HEK293 (cell line): ENCODE data around the gene VSIR.
A peak's percentile ranks its signal among the peaks of the same experiment; 100 is the strongest.

Experiments used
- CTCF ChIA-PET: fragments of 350-600 bp; formaldehyde crosslinking; extraction: SDS; loops from one replicate; lab custom pipeline; 2021; ENCODE audit warnings: antibody characterized with exemption; lab: Yijun Ruan, JAX
- POLR2A ChIA-PET: fragments of 300-600 bp; formaldehyde crosslinking; extraction: SDS; loops from one replicate; lab custom pipeline; 2020; ENCODE audit warnings: antibody characterized with exemption, inconsistent platforms; lab: Yijun Ruan, JAX
- H3K27ac ChIP-seq: fragments of 200-500 bp; sonication (Bioruptor generic); 2 replicates; pipeline ENCODE4 v1.5.1; 2014; ENCODE audit warnings: low read depth, low read length, control low read depth, inconsistent platforms; ENCODE audit errors: extremely low read depth
- H3K36me3 ChIP-seq, 2 experiments: fragments of 200-500 bp in 1 of 2; sonication (Bioruptor generic) in 1 of 2; 1 replicate in 1 of 2; 2 replicates in 1 of 2; pipeline ENCODE4 v1.5.1; 2014 to 2017; ENCODE audit warnings: inconsistent platforms in 2 of 2, low read length in 2 of 2; ENCODE audit not compliant: control insufficient read depth in 2 of 2, insufficient read depth in 1 of 2
- H3K4me1 ChIP-seq: fragments of 200-500 bp; sonication (Bioruptor generic); 2 replicates; pipeline ENCODE4 v1.5.1; 2014; ENCODE audit warnings: mild to moderate bottlenecking, low read length, inconsistent platforms; ENCODE audit not compliant: control insufficient read depth, insufficient read depth
- H3K4me3 ChIP-seq: 2 replicates; pipeline ENCODE4 v1.5.1; 2011; ENCODE audit warnings: low read depth, mild to moderate bottlenecking, control low read depth, low read length, moderate library complexity
- H3K9me3 ChIP-seq: fragments of 200-500 bp; sonication (Bioruptor generic); 2 replicates; pipeline ENCODE4 v1.5.1; 2014; ENCODE audit warnings: low read depth, low read length, inconsistent platforms; ENCODE audit not compliant: control insufficient read depth, insufficient read depth
- GLIS1 ChIP-seq: fragments of 450-650 bp; formaldehyde crosslinking; IDR thresholded peaks from 2 replicates; pipeline ENCODE4 v1.5.1; 2016; ENCODE audit warnings: missing biosample characterization, missing genetic modification characterization
- HOXD13 ChIP-seq: sonication (generic); formaldehyde crosslinking; IDR thresholded peaks from 2 replicates; pipeline ENCODE4 v1.8.0; 2022; ENCODE audit warnings: missing genetic modification reagents, borderline replicate concordance
- KLF17 ChIP-seq: fragments of 450-650 bp; formaldehyde crosslinking; IDR thresholded peaks from 2 replicates; pipeline ENCODE4 v1.5.1; 2016; ENCODE audit warnings: missing biosample characterization, missing genetic modification characterization
- PRDM1 ChIP-seq: fragments of 450-650 bp; formaldehyde crosslinking; IDR thresholded peaks from 2 replicates; pipeline ENCODE4; 2016; ENCODE audit warnings: missing biosample characterization, missing genetic modification characterization
- SCRT2 ChIP-seq: fragments of 450-650 bp; formaldehyde crosslinking; IDR thresholded peaks from 2 replicates; pipeline ENCODE4 v1.5.1; 2016; ENCODE audit warnings: missing biosample characterization, missing genetic modification characterization
- SETDB1 ChIP-seq: IDR thresholded peaks from one replicate; pipeline ENCODE4 v1.6.1; 2017; ENCODE audit warnings: mild to moderate bottlenecking, low read length, moderate library complexity, mixed read lengths; ENCODE audit not compliant: insufficient read length
- ZBTB11 ChIP-seq: fragments of 450-650 bp; formaldehyde crosslinking; conservative IDR thresholded peaks from 2 replicates; pipeline ENCODE4 v1.5.1; 2016; ENCODE audit warnings: low read depth, missing biosample characterization, missing genetic modification characterization
- ZBTB8A ChIP-seq: fragments of 450-650 bp; formaldehyde crosslinking; IDR thresholded peaks from 2 replicates; pipeline ENCODE4 v1.5.1; 2016; ENCODE audit warnings: missing biosample characterization, missing genetic modification characterization
- ZIC2 ChIP-seq: fragments of 450-650 bp; formaldehyde crosslinking; IDR thresholded peaks from 2 replicates; pipeline ENCODE4 v1.5.1; 2016; ENCODE audit warnings: missing biosample characterization, missing genetic modification characterization
- ZNF174 ChIP-seq: fragments of 450-650 bp; formaldehyde crosslinking; IDR thresholded peaks from 2 replicates; pipeline ENCODE4 v1.5.0; 2017; ENCODE audit warnings: missing biosample characterization, mild to moderate bottlenecking, missing genetic modification characterization
- ZNF266 ChIP-seq: fragments of 450-650 bp; formaldehyde crosslinking; IDR thresholded peaks from 2 replicates; pipeline ENCODE4 v1.5.1; 2016; ENCODE audit warnings: missing biosample characterization, missing genetic modification characterization, low read depth
- ZNF280C ChIP-seq: fragments of 450-650 bp; formaldehyde crosslinking; IDR thresholded peaks from 2 replicates; pipeline ENCODE4 v1.5.1; 2016; ENCODE audit warnings: missing biosample characterization, missing genetic modification characterization
- ZNF335 ChIP-seq: fragments of 450-650 bp; formaldehyde crosslinking; conservative IDR thresholded peaks from 2 replicates; pipeline ENCODE4 v1.5.1; 2016; ENCODE audit warnings: missing biosample characterization, missing genetic modification characterization
- ZNF341 ChIP-seq: fragments of 450-650 bp; formaldehyde crosslinking; IDR thresholded peaks from 2 replicates; pipeline ENCODE4; 2016; ENCODE audit warnings: low read depth, missing biosample characterization, missing genetic modification characterization
- ZNF501 ChIP-seq: fragments of 450-650 bp; formaldehyde crosslinking; IDR thresholded peaks from 2 replicates; pipeline ENCODE4 v1.5.1; 2016; ENCODE audit warnings: missing biosample characterization, missing genetic modification characterization
- ZNF555 ChIP-seq: fragments of 450-650 bp; formaldehyde crosslinking; conservative IDR thresholded peaks from 2 replicates; pipeline ENCODE4 v1.5.1; 2017; ENCODE audit warnings: missing biosample characterization, mild to moderate bottlenecking, missing genetic modification characterization, inconsistent platforms
- ZNF624 ChIP-seq: fragments of 450-650 bp; formaldehyde crosslinking; IDR thresholded peaks from 2 replicates; pipeline ENCODE4 v1.5.1; 2017; ENCODE audit warnings: missing biosample characterization, missing genetic modification characterization
- ZNF701 ChIP-seq: fragments of 450-650 bp; formaldehyde crosslinking; IDR thresholded peaks from 2 replicates; pipeline ENCODE4 v1.5.1; 2016; ENCODE audit warnings: missing biosample characterization, missing genetic modification characterization
- ZNF747 ChIP-seq: fragments of 450-650 bp; formaldehyde crosslinking; IDR thresholded peaks from 2 replicates; pipeline ENCODE4 v1.5.1; 2016; ENCODE audit warnings: missing biosample characterization, missing genetic modification characterization
- ZNF777 ChIP-seq: fragments of 450-650 bp; formaldehyde crosslinking; IDR thresholded peaks from 2 replicates; pipeline ENCODE4 v1.5.1; 2017; ENCODE audit warnings: missing biosample characterization, missing genetic modification characterization, borderline replicate concordance

The VSIR gene

GRCh38 chr10:71776481-71776925 lies 3.2 kb upstream of the VSIR start:
- H3K9me3 ChIP-seq = no peaks in the 10 kb centered on the region
- H3K27ac ChIP-seq = no peak overlapping the region
- CTCF ChIA-PET = interaction anchor here (1.4 kb wide), 1 partner anchor 10 kb away, joined by 5 read pairs; no protein-coding TSS in a partner anchor
- POLR2A ChIA-PET = no interaction called here
- H3K4me1 ChIP-seq = no peaks in the 10 kb centered on the region; the same call in 1 of the 2 replicates
- TF ChIP-seq ZNF174 (tag by site-specific recombination) (no peak), ZNF747 (no peak), ZIC2 (peak; percentile 42), ZNF266 (tag by site-specific recombination) (no peak)
- TF ChIP-seq, all 188 proteins: peak for 1
- Histone ChIP-seq H3K36me3 (no peaks in the 10 kb centered on the region), H3K4me3 (no peak overlapping the region)

GRCh38 chr10:71774916-71775702 lies 1.8 kb upstream of the VSIR start:
- no peaks in the 10 kb centered on the region for H3K9me3 ChIP-seq
- POLR2A ChIA-PET = no interaction called here
- TF ChIP-seq ZNF701 (tag by site-specific recombination) = no peak
- peak; percentile 29; the same call in 1 of the 2 replicates for TF ChIP-seq ZNF335 (tag by site-specific recombination)
- peak; percentile 29; the same call in 1 of the 2 replicates for TF ChIP-seq GLIS1 (tag by site-specific recombination)
- TF ChIP-seq, all 188 proteins: peak for 2
- H3K27ac ChIP-seq = no peak overlapping the region
- H3K4me3 ChIP-seq = no peak overlapping the region
- H3K36me3 ChIP-seq = no peaks in the 10 kb centered on the region
- CTCF ChIA-PET = interaction anchor here (0.6 to 1.2 kb wide), 6 partner anchors 44 to 658 kb away, joined by 3 to 5 read pairs (median 4); no protein-coding TSS in a partner anchor
- no peaks in the 10 kb centered on the region; the same call in 1 of the 2 replicates for H3K4me1 ChIP-seq

GRCh38 chr10:71772832-71773220 lies 494 bp downstream of the VSIR start:
- H3K36me3 ChIP-seq = no peaks in the 10 kb centered on the region
- H3K27ac ChIP-seq = no peak overlapping the region
- ChIA-PET CTCF (interaction anchor here (0.5 to 2.7 kb wide), 22 partner anchors 9 to 1197 kb away, joined by 3 to 17 read pairs (median 5); partner anchors contain the start of gene ASCC1), POLR2A (interaction anchor here (1.2 to 1.3 kb wide), 2 partner anchors 10 to 33 kb away, joined by 3 to 4 read pairs; no protein-coding TSS in a partner anchor)
- no peaks in the 10 kb centered on the region; the same call in 1 of the 2 replicates for H3K4me1 ChIP-seq
- H3K9me3 ChIP-seq = no peaks in the 10 kb centered on the region
- TF ChIP-seq ZNF777 (tag by site-specific recombination) (no peak), ZNF341 (no peak), ZNF501 (tag by site-specific recombination) (no peak), KLF17 (tag by site-specific recombination) (no peak), PRDM1 (no peak), ZNF555 (tag by site-specific recombination) (no peak), ZBTB11 (no peak), ZNF280C (no peak), ZNF624 (tag by site-specific recombination) (no peak), SCRT2 (tag by site-specific recombination) (no peak), ZBTB8A (tag by site-specific recombination) (no peak), SETDB1 (no peak), HOXD13 (no peak)
- peak overlapping the region; percentile 39 for H3K4me3 ChIP-seq
